IgD-negative memory B cell (primary cell): Measurements from ENCODE around the gene FAM193A. TPM values are rescaled to one million over a fixed set of nuclear protein-coding genes. Genes with fewer than 3 reads are reported as not detected.
A peak's percentile ranks its signal among the peaks of the same experiment; 100 is the strongest.
"Not testable (repeated sequence)": the region's sequence is repeated elsewhere in the genome, so short reads cannot be mapped to it uniquely, and the experiment has no call there.

Experiments used
- H3K27ac Mint-ChIP-seq, 3 donors: one replicate each; pipeline ENCODE4 v1.8.0; 2020 to 2022; ENCODE audit warnings: mild to moderate bottlenecking in 3 of 3, mixed read lengths in 3 of 3, moderate library complexity in 1 of 3
- H3K27me3 Mint-ChIP-seq: one replicate; pipeline ENCODE4 v1.8.0; 2021; ENCODE audit warnings: mixed read lengths
- H3K36me3 Mint-ChIP-seq: one replicate; pipeline ENCODE4 v1.8.0; 2020; ENCODE audit warnings: mild to moderate bottlenecking, mixed read lengths
- H3K4me1 Mint-ChIP-seq, 3 donors: one replicate each; pipeline ENCODE4 v1.8.0; 2020 to 2022; ENCODE audit warnings: mixed read lengths in 3 of 3, mild to moderate bottlenecking in 1 of 3
- H3K4me3 Mint-ChIP-seq, 4 donors: one replicate each; pipeline ENCODE4 v1.8.0; 2020 to 2022; ENCODE audit warnings: mild to moderate bottlenecking in 4 of 4, mixed read lengths in 4 of 4, moderate library complexity in 3 of 4
- H3K9me3 Mint-ChIP-seq, 3 donors: one replicate each; pipeline ENCODE4 v1.8.0; 2020 to 2021; ENCODE audit warnings: mixed read lengths in 3 of 3, mild to moderate bottlenecking in 1 of 3
- polyA plus RNA-seq: library from polyadenylated mRNA; unstranded; fragments of 300-500 nt; fragmentation: Illumina TruSeq; gene quantifications from one replicate; pipeline ENCODE4 v1.2.3, GENCODE V29; 2021

The FAM193A gene
- polyA plus RNA-seq, 1 donor from 2014 or later: 6.3 TPM

DNA sequence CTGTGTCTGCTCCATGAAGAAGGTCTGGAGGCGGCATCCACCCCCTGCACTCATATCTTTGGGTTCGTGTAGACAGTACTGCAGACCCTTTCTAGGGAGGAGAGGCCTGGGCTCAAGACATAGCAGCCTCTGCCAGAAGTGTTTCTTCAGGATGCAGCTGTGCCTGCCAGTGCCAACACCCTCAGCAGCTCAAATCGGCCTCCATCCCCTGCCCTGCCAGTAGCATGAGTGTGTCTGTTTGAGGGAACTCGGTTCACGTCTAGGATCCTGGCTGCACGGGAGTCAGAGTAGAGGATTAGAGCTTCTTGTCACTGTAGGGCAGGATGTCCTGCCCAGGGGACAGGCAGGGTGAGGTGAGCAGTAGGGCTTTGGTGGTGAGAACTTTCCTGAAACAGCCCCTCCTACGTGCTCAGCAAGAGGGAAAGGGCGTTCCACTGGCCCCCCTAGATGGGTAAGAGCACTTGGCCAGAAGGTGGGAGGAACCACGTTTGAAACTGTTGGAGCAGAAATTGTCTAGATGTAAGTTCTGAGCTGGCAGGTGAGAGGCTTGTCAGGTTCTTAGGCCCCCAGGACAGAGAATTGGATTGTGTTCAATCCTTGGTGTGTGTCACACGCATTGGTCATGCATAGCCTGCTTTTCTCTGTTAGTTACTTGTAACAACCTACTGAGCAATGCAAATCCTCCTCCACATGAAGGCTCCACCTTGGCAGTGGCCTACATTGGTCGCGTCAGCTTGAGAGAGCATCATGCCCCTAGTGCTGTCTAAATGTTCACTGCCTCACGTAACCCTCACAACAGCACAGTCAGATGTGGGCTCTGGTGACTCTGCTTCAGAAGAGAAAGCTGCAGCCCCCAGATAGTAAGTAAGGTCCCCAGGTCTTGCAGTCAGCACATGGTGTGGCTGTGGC lies 25.8 kb upstream of the FAM193A start:
- peaks cover 3% of the 10 kb centered on the region for H3K27me3 Mint-ChIP-seq
- H3K4me1 Mint-ChIP-seq: peaks cover 18 to 25% (median 19%) of the 10 kb centered on the region in 3 donors
- H3K36me3 Mint-ChIP-seq: peaks cover 3% of the 10 kb centered on the region
- H3K9me3 Mint-ChIP-seq: no peaks in the 10 kb centered on the region
- H3K4me3 Mint-ChIP-seq: peak overlapping the region; percentile 36 to 82 (median 64)
- H3K27ac Mint-ChIP-seq: peak overlapping the region; percentile 68 to 95 (median 73)

DNA sequence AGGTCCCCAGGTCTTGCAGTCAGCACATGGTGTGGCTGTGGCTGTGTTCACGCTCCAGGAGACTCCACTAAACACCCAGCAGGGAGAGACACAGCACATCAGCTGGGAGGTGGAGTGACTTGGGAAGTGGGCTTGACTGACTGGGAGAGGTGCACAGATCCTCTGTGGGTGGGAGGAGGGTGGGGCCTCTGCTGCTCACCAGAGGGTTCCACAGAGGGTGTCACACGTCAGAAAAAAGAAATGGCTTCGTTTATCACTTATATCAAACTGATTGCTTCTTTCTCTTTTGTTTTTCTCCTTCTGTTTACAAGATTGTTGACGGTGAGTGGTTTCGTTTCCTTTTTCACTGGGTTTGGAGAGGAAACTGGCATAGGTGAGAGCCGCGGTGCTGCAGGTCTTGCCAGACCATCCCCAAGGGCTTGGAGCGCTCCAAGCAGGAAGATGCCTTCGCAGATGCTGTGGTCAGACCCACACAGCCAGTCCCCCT lies 24.8 kb upstream of the FAM193A start:
- Mint-ChIP-seq H3K9me3 (no peaks in the 10 kb centered on the region), H3K36me3 (peaks cover 3% of the 10 kb centered on the region), H3K4me1 (peaks cover 18 to 25% (median 19%) of the 10 kb centered on the region in 3 donors), H3K27me3 (peaks cover 3% of the 10 kb centered on the region), H3K27ac (peak overlapping the region; percentile 85 to 98 (median 98)), H3K4me3 (peak overlapping the region; percentile 38 to 80 (median 70))

DNA sequence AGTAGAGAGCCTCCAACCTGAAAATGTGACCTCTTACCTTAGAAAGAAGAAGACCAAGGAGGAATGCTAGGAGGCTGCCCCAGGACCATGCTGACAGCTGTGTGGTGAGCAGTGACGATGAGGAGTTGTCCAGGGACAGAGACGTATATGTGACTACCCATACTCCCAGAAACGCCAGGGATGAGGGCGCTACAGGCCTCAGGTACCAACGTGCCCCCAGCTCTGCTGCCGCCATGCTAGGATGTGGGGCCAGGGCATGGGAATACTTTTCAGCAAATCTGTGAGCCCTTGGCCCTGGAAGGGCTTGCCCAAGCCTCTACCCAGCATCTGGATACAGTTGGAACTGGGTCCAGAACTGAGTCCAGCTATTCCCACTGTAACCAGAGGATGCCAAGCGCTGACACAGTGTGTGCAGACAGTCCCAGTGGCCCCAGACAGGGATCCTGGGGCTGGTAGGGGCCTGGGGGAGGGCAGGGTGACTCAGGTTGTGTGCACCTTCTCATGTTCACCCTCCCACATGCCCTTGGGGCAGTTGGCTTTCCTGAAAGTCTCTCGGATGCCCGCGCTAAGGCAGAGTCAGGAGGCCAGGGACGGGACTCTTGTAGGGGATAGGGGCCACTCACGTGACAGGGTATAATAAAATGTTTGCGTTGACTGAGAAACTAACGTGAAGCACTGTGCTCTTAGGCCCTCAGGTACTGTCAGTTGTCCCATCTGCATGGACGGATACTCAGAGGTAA lies 23.9 kb upstream of the FAM193A start:
- Mint-ChIP-seq H3K4me3 (peak overlapping the region in 3 of 4 donors; percentile 62 to 80 (median 79)), H3K36me3 (peaks cover 3% of the 10 kb centered on the region), H3K27ac (peak overlapping the region; percentile 85 to 98 (median 98)), H3K4me1 (peaks cover 18 to 25% (median 19%) of the 10 kb centered on the region in 3 donors), H3K9me3 (no peaks in the 10 kb centered on the region), H3K27me3 (peaks cover 3% of the 10 kb centered on the region)

DNA sequence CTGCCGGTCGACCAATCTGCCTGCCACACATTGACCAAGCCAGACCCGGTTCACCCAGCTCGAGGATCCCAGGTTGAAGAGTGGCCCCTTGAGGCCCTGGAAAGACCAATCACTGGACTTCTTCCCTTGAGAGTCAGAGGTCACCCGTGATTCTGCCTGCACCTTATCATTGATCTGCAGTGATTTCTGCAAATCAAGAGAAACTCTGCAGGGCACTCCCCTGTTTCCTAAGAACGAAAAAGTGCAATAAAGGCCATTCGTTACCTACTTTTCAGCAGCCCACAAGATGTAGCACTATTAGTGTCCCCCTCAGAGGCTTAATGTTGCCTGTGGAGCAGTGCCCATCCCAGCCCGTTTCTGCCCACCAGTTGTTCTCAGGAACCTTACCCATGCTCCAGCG lies 22.3 kb upstream of the FAM193A start:
- not testable (repeated sequence) for H3K9me3 Mint-ChIP-seq, H3K36me3 Mint-ChIP-seq, H3K27me3 Mint-ChIP-seq, H3K4me3 Mint-ChIP-seq
- H3K4me1 Mint-ChIP-seq: peaks cover 18 to 22% (median 21%) of the 10 kb centered on the region in 3 donors
- peak overlapping the region in 2 of 3 donors; percentile 13 to 71 for H3K27ac Mint-ChIP-seq

DNA sequence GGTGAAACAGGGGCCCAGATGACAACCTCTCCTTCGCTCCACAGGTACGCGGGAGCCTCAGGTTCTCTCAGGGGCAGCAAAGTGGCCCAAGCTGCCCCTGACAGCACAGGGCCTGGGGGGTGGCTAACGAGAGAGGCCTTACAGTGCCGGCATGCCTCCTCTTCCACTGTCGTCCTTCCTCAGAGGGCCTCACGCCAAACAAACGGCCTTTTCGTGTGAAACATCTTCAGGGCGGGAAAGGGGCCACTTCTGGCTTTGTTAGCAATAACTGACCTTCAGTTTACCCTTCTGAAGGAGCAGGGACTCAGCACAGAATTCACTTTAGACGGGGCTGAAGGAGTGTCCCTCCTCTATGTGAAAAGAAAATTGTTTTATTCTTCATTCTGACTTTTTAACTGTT lies 21.5 kb upstream of the FAM193A start:
- Mint-ChIP-seq H3K27ac (peak overlapping the region in 1 of 3 donors; percentile 13), H3K4me1 (peaks cover 18 to 21% (median 19%) of the 10 kb centered on the region in 3 donors)
- not testable (repeated sequence) for H3K9me3 Mint-ChIP-seq, H3K4me3 Mint-ChIP-seq, H3K27me3 Mint-ChIP-seq, H3K36me3 Mint-ChIP-seq

DNA sequence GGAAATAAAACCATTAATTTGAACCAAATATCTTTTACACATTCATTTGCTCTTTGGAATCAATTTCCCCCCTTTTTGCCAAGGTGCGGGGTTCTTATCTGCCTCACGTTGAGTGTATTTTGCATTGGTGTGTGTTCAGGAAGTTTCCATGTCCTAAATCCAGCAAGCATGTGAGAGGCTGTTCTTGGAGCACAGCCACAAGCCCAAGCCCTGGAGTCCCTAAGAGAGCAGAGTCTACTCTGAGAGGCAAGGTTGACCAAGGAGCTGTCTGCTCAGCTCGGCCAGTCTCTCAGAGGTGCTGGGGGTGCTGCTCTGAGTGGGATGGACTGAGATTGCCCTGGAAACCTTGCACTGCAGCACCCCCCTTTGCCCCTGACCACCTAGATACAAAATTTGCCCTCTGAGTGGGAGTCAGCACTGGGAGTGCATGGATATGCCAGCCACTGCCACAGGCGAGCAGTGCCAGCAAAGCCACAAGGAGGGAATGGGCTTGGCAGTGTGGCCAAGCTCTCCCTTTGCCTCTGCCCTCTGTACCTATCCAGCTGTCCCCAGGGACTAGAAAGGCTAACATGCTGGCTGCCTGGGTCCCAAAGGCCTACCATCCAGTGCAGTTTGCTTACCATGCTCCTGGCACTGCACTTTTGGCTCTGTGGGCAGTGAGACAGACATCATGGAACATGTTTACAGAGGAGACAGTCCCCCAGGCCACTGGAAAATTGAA lies 20.5 kb upstream of the FAM193A start:
- Mint-ChIP-seq H3K4me1 (peaks cover 8 to 14% (median 9%) of the 10 kb centered on the region in 3 donors), H3K9me3 (no peaks in the 10 kb centered on the region), H3K4me3 (no peak overlapping the region), H3K36me3 (peaks cover 3% of the 10 kb centered on the region), H3K27ac (peak overlapping the region in 1 of 3 donors; percentile 28), H3K27me3 (peaks cover 3% of the 10 kb centered on the region)

DNA sequence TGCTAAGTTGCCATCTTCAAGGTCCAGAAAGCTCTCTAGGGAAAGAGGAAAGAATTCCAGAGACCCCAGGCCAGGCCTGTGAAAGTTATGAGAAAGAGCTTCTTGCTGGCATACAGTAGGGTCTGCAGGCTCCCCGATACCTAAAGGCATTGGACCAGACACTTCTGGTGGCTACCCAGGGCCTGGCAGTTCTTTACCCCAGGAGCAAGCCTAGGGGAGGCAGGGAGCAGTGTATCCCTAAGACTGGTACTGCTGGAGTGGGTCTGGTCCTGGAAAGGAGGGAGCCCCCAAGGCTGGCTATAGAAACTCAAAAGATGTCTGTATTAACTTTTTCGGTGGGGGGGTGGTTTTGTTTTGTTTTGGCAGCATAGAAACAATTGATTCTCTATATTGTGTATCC lies 19.8 kb upstream of the FAM193A start:
- H3K4me3 Mint-ChIP-seq: no peak overlapping the region

DNA sequence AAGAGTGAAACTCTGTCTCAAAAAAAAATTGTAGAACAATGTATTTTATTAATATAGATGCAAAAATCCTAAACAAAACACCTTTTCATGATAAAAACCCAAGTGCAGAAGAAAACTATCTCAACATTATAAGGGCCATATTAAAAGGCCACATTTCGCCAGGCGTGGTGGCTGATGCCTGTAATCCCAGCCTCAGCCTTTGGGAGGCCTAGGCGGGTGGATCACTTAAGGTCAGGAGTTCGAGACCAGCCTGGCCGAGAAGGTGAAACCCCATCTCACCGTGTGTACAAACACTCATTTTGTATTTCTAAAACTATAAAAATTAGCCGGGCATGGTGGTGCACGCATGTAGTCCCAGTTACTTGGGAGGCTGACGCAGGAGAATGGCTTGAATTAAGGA lies 9.9 kb upstream of the FAM193A start:
- Mint-ChIP-seq H3K27me3 (no peaks in the 10 kb centered on the region), H3K4me3 (no peak overlapping the region), H3K4me1 (peaks cover 0 to 2% (median 0%) of the 10 kb centered on the region in 3 donors), H3K9me3 (peaks cover 0 to 2% (median 0%) of the 10 kb centered on the region in 3 donors), H3K27ac (no peak overlapping the region), H3K36me3 (no peaks in the 10 kb centered on the region)

More for the DNA sequence above, 19.8 kb upstream of the FAM193A start:
- Mint-ChIP-seq H3K36me3 (peaks cover 3% of the 10 kb centered on the region), H3K27me3 (peaks cover 3% of the 10 kb centered on the region), H3K4me1 (peaks cover 6 to 12% (median 7%) of the 10 kb centered on the region in 3 donors), H3K27ac (peak overlapping the region in 1 of 3 donors; percentile 28), H3K9me3 (no peaks in the 10 kb centered on the region)

DNA sequence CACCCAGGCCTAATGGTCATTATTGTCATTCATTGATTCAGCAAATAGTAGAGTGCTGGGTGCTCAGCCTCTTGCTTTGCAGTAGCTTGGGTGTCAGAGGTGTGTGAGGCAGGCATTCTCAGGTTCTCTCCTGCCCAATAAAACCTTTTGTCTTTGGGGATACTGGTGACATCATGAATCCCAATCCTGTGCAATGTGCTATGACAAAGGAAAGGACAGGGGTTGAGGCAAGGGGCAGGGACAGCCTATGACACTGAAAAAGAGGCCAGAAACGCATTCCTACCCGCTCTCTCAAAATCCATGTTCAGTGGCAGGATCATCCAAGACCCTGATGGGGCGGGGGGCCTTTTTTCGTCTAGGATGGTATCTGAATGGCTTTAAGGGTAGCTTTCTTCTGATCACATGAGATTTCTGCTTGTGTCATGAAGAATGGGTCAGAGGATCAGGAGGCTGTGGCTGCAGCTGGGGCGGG lies 1.5 kb upstream of the FAM193A start:
- H3K4me1 Mint-ChIP-seq: peaks cover 4 to 12% (median 8%) of the 10 kb centered on the region in 3 donors
- H3K4me3 Mint-ChIP-seq: peak overlapping the region; percentile 77 to 95 (median 91)
- no peaks in the 10 kb centered on the region for H3K36me3 Mint-ChIP-seq
- no peaks in the 10 kb centered on the region for H3K27me3 Mint-ChIP-seq
- peak overlapping the region in 2 of 3 donors; percentile 85 to 94 for H3K27ac Mint-ChIP-seq
- H3K9me3 Mint-ChIP-seq: no peaks in the 10 kb centered on the region

DNA sequence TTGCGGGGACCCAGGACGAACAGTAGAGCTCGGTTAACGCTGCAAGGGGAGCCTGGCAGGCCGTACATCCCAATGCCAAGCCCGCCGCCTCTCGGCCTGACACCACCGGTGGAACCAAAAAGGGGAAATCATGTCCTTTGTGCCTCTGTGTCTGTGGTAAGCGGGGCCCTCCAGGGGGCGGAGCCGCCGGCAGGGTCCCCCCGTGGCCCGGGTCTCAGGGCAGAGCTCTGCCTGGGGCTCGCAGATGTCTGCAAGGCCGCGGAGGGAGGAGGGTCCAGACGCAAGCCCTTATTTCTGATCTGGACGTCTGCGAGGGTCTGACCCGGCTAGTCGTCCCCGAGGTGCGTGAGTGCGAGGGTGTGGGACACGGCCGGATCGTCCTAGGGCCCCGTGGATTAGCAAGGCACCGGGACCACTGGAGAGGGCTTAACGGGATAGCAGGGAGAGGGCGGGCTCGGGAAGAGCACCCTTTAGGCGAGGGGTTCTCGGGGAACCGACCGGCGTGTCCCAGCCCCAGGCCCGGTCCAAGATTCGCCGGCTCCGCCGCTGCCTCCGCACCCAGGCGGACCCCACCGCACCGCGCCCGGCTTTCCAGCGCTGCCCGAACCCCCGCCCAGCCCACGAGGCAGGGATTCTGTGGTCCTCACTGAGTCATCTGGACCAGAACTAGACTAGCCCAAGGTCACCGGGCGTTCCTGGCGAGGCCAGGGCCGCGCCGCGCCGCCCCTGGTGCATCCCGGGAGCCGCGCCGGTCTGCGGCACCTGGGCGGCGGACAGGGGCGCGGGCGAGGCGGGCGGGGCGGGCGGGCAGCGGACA lies 863 bp upstream of the FAM193A start:
- peak overlapping the region; percentile 77 to 95 (median 91) for H3K4me3 Mint-ChIP-seq
- no peaks in the 10 kb centered on the region for H3K9me3 Mint-ChIP-seq
- peaks cover 4 to 12% (median 8%) of the 10 kb centered on the region in 3 donors for H3K4me1 Mint-ChIP-seq
- H3K27ac Mint-ChIP-seq: peak overlapping the region; percentile 84 to 96 (median 85)
- no peaks in the 10 kb centered on the region for H3K36me3 Mint-ChIP-seq
- no peaks in the 10 kb centered on the region for H3K27me3 Mint-ChIP-seq

DNA sequence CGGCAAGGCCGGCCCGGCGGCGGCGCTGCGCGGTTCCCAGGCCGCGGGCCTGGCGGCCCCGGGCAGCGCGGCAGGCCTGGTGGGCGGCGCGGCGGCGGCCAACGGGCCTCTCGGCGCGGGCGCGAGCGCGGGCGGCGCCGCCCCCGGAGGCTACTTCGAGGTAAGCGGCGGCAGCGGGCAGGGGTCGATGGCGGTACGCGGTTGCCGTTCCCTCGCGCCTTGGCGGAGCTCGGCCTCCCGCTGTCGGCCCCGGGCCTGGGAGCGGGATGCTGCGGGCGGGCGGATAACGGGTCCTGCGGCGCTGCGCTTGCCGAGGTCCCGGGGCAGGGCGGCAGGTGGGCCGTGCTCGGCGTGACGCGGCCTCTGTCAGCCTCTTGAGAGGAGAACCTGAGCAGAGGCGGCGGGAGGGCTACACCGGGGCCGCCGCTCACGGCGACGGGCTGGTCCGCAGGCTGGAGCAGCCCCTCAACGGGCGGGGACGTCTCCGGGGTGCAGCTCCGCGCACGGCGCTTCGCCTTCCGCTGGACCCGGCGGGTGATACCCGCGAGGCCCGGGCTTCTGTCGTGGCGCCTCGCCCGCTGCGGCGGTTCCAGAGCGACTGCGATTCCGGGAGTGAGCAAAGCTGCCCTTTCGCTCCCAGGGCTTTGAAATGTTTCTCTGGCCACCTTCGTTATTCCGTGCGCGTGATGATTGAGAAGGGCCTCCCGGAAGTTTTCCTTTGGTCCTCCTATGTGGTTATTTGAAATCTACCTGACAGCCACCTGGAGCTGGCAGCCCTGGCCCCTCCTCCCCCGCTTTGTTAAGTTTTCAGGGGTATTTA lies 774 bp downstream of the FAM193A start:
- H3K27me3 Mint-ChIP-seq: no peaks in the 10 kb centered on the region
- H3K4me3 Mint-ChIP-seq: peak overlapping the region; percentile 88 to 98 (median 94)
- peak overlapping the region; percentile 86 to 98 (median 88) for H3K27ac Mint-ChIP-seq
- no peaks in the 10 kb centered on the region for H3K9me3 Mint-ChIP-seq
- peaks cover 4 to 12% (median 8%) of the 10 kb centered on the region in 3 donors for H3K4me1 Mint-ChIP-seq
- H3K36me3 Mint-ChIP-seq: no peaks in the 10 kb centered on the region

DNA sequence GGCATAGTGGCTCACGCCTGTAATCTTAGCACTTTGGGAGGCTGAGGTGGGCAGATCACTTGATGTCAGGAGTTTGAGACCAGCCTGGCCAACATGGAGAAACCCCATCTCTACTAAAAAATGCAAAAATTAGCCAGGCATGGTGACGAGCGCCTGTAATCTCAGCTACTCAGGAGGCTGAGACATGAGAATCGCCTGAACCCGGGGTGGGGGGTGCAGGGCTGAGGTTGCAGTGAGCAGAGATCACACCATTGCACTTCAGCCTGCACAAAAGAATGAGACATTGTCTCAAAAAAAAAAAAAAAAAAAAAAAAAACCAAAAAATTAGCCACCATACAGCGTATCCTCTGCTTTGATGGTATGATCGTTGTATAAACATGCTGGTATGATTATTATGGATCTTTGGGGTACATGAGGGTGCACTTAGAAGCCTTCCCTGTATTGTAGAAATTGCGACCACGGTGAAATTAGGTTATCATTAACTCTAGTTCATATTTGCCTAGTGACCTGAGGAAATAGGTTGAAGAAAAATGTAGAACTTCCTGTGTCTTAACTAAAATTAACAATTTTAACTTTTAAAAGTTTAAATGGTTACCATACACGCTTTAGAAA lies 7.2 kb downstream of the FAM193A start:
- H3K27me3 Mint-ChIP-seq, H3K4me3 Mint-ChIP-seq, H3K36me3 Mint-ChIP-seq, H3K9me3 Mint-ChIP-seq, H3K27ac Mint-ChIP-seq: not testable (repeated sequence)
- H3K4me1 Mint-ChIP-seq: peaks cover 10 to 22% (median 17%) of the 10 kb centered on the region in 3 donors
